ENCODE results near the gene TBX2. TPM values are rescaled to one million over a fixed set of nuclear protein-coding genes. Genes with fewer than 3 reads are reported as not detected.

TBX2 gene
- polyA plus RNA-seq, 1 donor (not counting 4 experiments of a cell fraction or from before 2014, with no cell fraction given) = not detected

DNA sequence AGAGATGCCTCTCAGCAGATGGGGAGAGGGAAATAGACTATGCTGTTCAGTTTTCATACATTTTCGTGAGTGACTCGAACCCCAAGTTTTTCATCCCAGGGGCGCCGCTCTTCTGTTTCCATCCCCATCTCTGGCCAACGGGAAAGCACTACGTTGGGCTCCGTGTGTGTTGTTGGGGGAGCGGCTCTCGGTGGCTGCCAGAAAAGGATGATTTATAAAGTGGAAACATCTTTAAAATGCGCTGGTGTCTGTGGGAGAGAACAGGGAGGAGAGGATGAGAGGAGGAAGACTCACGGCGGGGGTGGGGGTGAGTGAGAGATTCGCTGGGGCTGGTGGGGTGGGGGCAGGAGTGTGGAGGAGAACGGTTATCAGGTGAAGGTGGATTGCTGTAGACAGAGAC lies 58.4 kb downstream of the TBX2 start:
- Histone ChIP-seq H3K4me1 (ENCODE audit: control insufficient read depth, extremely low read depth, insufficient read depth, low read length) (no peaks in the 10 kb centered on the region), H2AFZ (ENCODE audit: control insufficient read depth, low read length) (no peak overlapping the region), H4K20me1 (ENCODE audit: control insufficient read depth, extremely low read depth, insufficient read depth, low read length) (no peaks in the 10 kb centered on the region), H3K36me3 (ENCODE audit: control insufficient read depth in 2 of 2, extremely low read depth in 1 of 2, insufficient read depth in 2 of 2, low read length in 2 of 2) (no peaks in the 10 kb centered on the region), H3K4me2 (ENCODE audit: control insufficient read depth, extremely low read depth, insufficient read depth, low read depth, low read length) (peak overlapping the region; percentile 73), H3K4me3 (ENCODE audit: control insufficient read depth in 2 of 3, extremely low read depth in 1 of 3, insufficient read depth in 2 of 3, low read depth in 1 of 3, low read length in 3 of 3) (peak overlapping the region in 1 of 3 experiments; percentile 45), H3K9me3 (ENCODE audit: control insufficient read depth, low read depth, low read length) (no peaks in the 10 kb centered on the region), H3K27ac (ENCODE audit: control insufficient read depth, insufficient read depth, low read length) (no peak overlapping the region), H3K79me2 (ENCODE audit: control insufficient read depth, insufficient read depth, low read length) (no peaks in the 10 kb centered on the region), H3K9ac (ENCODE audit: control insufficient read depth, extremely low read depth, insufficient read depth, low read length) (no peak overlapping the region), H3K9me1 (ENCODE audit: control insufficient read depth, extremely low read depth, insufficient read depth, low read length) (no peaks in the 10 kb centered on the region), H3K27me3 (ENCODE audit: control insufficient read depth, extremely low read depth, insufficient read depth, low read length) (peaks cover 64% of the 10 kb centered on the region)
- no peak for TF ChIP-seq EZH2 (IDR thresholded peaks at IDR 0.05; ENCODE audit: low read length)
- TF ChIP-seq, protein P1, sequence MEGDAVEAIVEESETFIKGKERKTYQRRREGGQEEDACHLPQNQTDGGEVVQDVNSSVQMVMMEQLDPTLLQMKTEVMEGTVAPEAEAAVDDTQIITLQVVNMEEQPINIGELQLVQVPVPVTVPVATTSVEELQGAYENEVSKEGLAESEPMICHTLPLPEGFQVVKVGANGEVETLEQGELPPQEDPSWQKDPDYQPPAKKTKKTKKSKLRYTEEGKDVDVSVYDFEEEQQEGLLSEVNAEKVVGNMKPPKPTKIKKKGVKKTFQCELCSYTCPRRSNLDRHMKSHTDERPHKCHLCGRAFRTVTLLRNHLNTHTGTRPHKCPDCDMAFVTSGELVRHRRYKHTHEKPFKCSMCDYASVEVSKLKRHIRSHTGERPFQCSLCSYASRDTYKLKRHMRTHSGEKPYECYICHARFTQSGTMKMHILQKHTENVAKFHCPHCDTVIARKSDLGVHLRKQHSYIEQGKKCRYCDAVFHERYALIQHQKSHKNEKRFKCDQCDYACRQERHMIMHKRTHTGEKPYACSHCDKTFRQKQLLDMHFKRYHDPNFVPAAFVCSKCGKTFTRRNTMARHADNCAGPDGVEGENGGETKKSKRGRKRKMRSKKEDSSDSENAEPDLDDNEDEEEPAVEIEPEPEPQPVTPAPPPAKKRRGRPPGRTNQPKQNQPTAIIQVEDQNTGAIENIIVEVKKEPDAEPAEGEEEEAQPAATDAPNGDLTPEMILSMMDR (optimal IDR thresholded peaks at IDR 0.05 in 1 of 3, IDR thresholded peaks at IDR 0.05 in 1 of 3, conservative IDR thresholded peaks at IDR 0.05 in 1 of 3; ENCODE audit: extremely low read depth in 1 of 3, insufficient read depth in 2 of 3, low read length in 3 of 3) = no peak
- DNase-seq (ENCODE audit: low read depth, low spot score) (no peak), FAIRE-seq (no peak)
- dilution Hi-C loops (cut with MboI; ENCODE audit: extremely low pct_ligation_motif_present, low sequenced_read_pairs) = no loop called here

DNA sequence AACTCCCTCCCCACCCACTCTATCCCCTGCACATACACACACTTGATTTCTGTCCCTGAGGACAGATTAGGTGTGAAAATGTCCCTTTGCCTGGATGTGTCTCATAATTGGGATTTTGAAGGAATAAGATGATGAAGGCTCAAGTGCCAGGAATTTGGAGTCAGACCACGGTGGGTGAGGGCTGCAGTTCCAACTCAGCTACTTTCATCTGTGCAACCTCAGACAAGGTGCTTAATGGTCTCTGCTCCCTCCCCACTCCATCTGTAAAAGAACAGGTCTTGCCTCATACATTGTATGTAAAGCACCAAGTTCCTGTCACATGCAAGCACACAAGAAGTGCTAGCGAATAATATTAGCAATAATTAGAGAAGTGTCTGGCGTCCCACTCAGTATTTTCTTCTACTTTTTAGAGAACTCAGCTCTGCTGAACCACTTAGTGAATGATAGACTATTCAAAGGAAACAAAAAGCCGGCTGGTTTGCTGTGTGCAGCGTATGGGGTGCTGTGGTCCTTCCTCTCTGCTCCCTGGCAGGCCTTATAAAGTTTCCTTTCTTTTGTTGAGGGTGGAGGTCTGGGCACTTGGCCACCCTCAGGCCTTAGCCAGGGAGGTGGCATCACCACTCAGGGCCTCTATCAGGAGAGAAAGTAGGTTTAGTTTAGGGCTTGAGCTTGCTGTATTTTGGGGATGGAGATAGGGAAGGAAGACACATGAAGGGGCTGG lies 58.9 kb downstream of the TBX2 start:
- Histone ChIP-seq H3K9me3 (ENCODE audit: control insufficient read depth, low read depth, low read length) (no peaks in the 10 kb centered on the region), H2AFZ (ENCODE audit: control insufficient read depth, low read length) (no peak overlapping the region), H3K9me1 (ENCODE audit: control insufficient read depth, extremely low read depth, insufficient read depth, low read length) (no peaks in the 10 kb centered on the region), H4K20me1 (ENCODE audit: control insufficient read depth, extremely low read depth, insufficient read depth, low read length) (no peaks in the 10 kb centered on the region), H3K27ac (ENCODE audit: control insufficient read depth, insufficient read depth, low read length) (no peak overlapping the region), H3K4me1 (ENCODE audit: control insufficient read depth, extremely low read depth, insufficient read depth, low read length) (no peaks in the 10 kb centered on the region), H3K4me3 (ENCODE audit: control insufficient read depth in 2 of 3, extremely low read depth in 1 of 3, insufficient read depth in 2 of 3, low read depth in 1 of 3, low read length in 3 of 3) (no peak overlapping the region), H3K36me3 (ENCODE audit: control insufficient read depth in 2 of 2, extremely low read depth in 1 of 2, insufficient read depth in 2 of 2, low read length in 2 of 2) (no peaks in the 10 kb centered on the region), H3K79me2 (ENCODE audit: control insufficient read depth, insufficient read depth, low read length) (no peaks in the 10 kb centered on the region), H3K27me3 (ENCODE audit: control insufficient read depth, extremely low read depth, insufficient read depth, low read length) (peaks cover 65% of the 10 kb centered on the region), H3K4me2 (ENCODE audit: control insufficient read depth, extremely low read depth, insufficient read depth, low read depth, low read length) (no peak overlapping the region), H3K9ac (ENCODE audit: control insufficient read depth, extremely low read depth, insufficient read depth, low read length) (no peak overlapping the region)
- FAIRE-seq = no peak
- dilution Hi-C loops (cut with MboI; ENCODE audit: extremely low pct_ligation_motif_present, low sequenced_read_pairs) = no loop called here
- no peak for DNase-seq (ENCODE audit: low read depth, low spot score)
- TF ChIP-seq, protein P1 (optimal IDR thresholded peaks at IDR 0.05 in 1 of 3, IDR thresholded peaks at IDR 0.05 in 1 of 3, conservative IDR thresholded peaks at IDR 0.05 in 1 of 3; ENCODE audit: extremely low read depth in 1 of 3, insufficient read depth in 2 of 3, low read length in 3 of 3) = no peak
- TF ChIP-seq EZH2 (IDR thresholded peaks at IDR 0.05; ENCODE audit: low read length) = no peak

Other genes starting within 250 kb of the TBX2 start
- gene TBX4, start 52.6 kb downstream of the TBX2 start, polyA plus RNA-seq = 0.04 TPM in 1 of 3 replicates, not detected in the others
- gene NACA2, start 191.4 kb downstream of the TBX2 start, polyA plus RNA-seq = 0.18 to 0.79 TPM in 2 of 3 replicates, not detected in the other

All from keratinocyte (primary cell).